Suprapubic skin (tissue), 4 donors: Measurements from ENCODE around the gene CCDC85B. TPM values are rescaled to one million over a fixed set of nuclear protein-coding genes. Genes with fewer than 3 reads are reported as not detected.

ENCODE experiments used
- DNase-seq, 2 donors: peaks; one replicate each; pipeline ENCODE4 v3.0.0-alpha.2; 2019; ENCODE audit warnings: low spot score in 2 of 2
- H3K27ac ChIP-seq: fragments of 200-600 bp; sonication (generic); one replicate; pipeline ENCODE4 v1.5.1; 2019
- H3K27me3 ChIP-seq: fragments of 200-600 bp; sonication (generic); one replicate; pipeline ENCODE4 v1.5.1; 2019
- H3K36me3 ChIP-seq: fragments of 200-600 bp; sonication (generic); one replicate; pipeline ENCODE4 v1.5.1; 2019
- H3K4me1 ChIP-seq: fragments of 200-600 bp; sonication (generic); one replicate; pipeline ENCODE4 v1.5.1; 2019
- H3K4me3 ChIP-seq: fragments of 200-600 bp; sonication (generic); one replicate; pipeline ENCODE4 v1.5.1; 2019; ENCODE audit warnings: mild to moderate bottlenecking
- H3K9me3 ChIP-seq: fragments of 200-600 bp; sonication (generic); one replicate; pipeline ENCODE4 v1.5.1; 2019
- EP300 ChIP-seq: sonication (generic); formaldehyde crosslinking; IDR thresholded peaks from one replicate; pipeline ENCODE4 v1.6.1; 2017; ENCODE audit warnings: antibody characterized with exemption
- POLR2A ChIP-seq, 2 donors: fragments of 450-650 bp; IDR thresholded peaks; one replicate each; pipeline ENCODE4 v1.6.1; 2017; ENCODE audit warnings: antibody characterized with exemption in 2 of 2, mild to moderate bottlenecking in 2 of 2, moderate library complexity in 2 of 2
- POLR2AphosphoS5 ChIP-seq, 3 donors: sonication (generic); formaldehyde crosslinking; IDR thresholded peaks; one replicate each; pipeline ENCODE4 v1.6.1; 2017; ENCODE audit warnings: antibody characterized with exemption in 3 of 3
- WGBS: methylation state at CpG from one replicate; pipeline ENCODE4 v1.1.5; 2018; 5-methylcytosine and 5-hydroxymethylcytosine counted together
- total RNA-seq, 4 donors: library from RNA; depleted of rRNA; stranded (reverse); fragments of >200 nt; gene quantifications; one replicate each; pipeline ENCODE4 v1.1.0, GENCODE V29; 2016
- TF ChIP-seq, protein P1 (sequence below), 2 donors: fragments of 200-600 bp in 1 of 2; fragments of 450-650 bp in 1 of 2; sonication (generic) in 1 of 2; IDR thresholded peaks; one replicate each; pipeline ENCODE4 v1.5.1; 2016 to 2019; ENCODE audit warnings: antibody characterized with exemption in 2 of 2, mild to moderate bottlenecking in 1 of 2, moderate library complexity in 1 of 2

The CCDC85B gene
- total RNA-seq, 4 donors from 2014 or later, result 16.0 to 35.8 (median 28.0) TPM

DNA sequence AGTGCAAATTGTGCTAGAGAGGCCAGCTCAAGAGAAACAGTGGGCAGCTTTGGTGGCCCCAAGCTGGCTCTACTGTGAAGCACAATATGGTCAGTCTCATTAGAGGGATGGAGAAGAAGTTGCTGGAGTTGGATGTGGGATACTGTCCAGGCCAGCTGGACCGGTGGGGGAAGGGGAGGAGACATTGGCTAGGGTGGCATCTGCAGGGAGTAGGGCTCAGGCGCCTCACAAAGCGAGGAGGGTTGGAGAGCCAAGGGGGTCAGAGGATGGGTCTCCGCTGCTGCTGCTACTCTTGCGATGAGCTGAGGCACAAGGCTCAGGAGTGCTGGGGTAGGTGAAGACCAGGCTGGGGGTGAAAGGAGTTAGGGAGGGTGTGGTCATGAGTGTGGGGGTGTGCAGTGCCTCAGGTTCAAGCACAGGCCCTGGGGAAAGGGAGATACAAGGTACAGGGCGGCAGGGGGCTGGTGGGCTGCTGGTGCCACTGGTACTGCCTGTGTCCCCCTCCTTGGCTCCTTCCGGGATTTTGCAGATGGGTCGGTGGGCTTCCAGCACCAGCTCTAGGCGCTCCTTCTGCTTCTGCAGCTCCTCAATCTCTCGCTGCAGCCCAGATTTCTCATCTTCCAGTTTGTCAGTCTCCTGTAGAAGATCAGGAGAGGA lies 2.3 kb downstream of the CCDC85B start:
- Histone ChIP-seq H3K27me3 (no peaks in the 10 kb centered on the region), H3K4me1 (peaks cover 56% of the 10 kb centered on the region), H3K9me3 (no peaks in the 10 kb centered on the region), H3K4me3 (peak overlapping the region; percentile 65), H3K36me3 (no peaks in the 10 kb centered on the region), H3K27ac (peak overlapping the region; percentile 95)
- 77% methylated on average over 10 of the region's 10 CpGs for WGBS
- no peak for TF ChIP-seq POLR2A (IDR thresholded peaks at IDR 0.05)
- TF ChIP-seq, protein P1, sequence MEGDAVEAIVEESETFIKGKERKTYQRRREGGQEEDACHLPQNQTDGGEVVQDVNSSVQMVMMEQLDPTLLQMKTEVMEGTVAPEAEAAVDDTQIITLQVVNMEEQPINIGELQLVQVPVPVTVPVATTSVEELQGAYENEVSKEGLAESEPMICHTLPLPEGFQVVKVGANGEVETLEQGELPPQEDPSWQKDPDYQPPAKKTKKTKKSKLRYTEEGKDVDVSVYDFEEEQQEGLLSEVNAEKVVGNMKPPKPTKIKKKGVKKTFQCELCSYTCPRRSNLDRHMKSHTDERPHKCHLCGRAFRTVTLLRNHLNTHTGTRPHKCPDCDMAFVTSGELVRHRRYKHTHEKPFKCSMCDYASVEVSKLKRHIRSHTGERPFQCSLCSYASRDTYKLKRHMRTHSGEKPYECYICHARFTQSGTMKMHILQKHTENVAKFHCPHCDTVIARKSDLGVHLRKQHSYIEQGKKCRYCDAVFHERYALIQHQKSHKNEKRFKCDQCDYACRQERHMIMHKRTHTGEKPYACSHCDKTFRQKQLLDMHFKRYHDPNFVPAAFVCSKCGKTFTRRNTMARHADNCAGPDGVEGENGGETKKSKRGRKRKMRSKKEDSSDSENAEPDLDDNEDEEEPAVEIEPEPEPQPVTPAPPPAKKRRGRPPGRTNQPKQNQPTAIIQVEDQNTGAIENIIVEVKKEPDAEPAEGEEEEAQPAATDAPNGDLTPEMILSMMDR (IDR thresholded peaks at IDR 0.05), result no peak
- no peak for TF ChIP-seq EP300
- TF ChIP-seq POLR2AphosphoS5 (IDR thresholded peaks at IDR 0.05), result no peak
- no peak for DNase-seq

DNA sequence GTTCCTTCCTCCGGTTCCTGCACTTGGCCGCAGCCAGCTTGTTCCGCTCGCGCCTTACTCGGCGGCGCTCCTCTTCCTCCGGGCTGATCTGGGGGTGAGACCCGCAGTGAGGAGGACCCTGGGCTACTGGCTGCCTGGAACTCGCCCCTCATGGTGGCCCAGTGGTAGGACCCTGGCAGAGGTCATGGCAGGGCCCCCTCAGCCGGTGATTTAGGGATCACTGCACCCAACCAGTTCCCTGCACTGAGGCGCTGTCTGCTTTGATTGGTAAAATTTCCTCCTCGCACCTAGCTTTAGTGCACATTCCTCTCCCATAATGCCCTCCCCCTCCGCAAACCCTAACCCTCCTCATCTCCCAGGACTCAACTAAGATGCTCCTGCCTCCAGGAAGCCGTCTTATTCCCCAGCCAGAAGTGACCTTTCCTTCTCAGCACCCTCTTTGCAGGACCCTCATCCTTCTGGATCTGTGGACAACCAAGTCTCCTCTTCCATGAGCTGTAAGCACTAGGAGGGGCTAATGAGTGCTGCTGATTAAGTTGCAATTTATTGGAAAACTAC lies 3.6 kb downstream of the CCDC85B start:
- peak overlapping the region; percentile 25 for H3K27ac ChIP-seq
- peak in 1 of 2 donors; percentile 79 for DNase-seq
- no peaks in the 10 kb centered on the region for H3K36me3 ChIP-seq
- no peak for TF ChIP-seq POLR2A (IDR thresholded peaks at IDR 0.05)
- no peak for TF ChIP-seq POLR2AphosphoS5 (IDR thresholded peaks at IDR 0.05)
- TF ChIP-seq, protein P1 (IDR thresholded peaks at IDR 0.05), result no peak
- TF ChIP-seq EP300, result no peak
- no peaks in the 10 kb centered on the region for H3K9me3 ChIP-seq
- peak overlapping the region; percentile 30 for H3K4me3 ChIP-seq
- H3K27me3 ChIP-seq, result no peaks in the 10 kb centered on the region
- H3K4me1 ChIP-seq, result peaks cover 58% of the 10 kb centered on the region
- 68% methylated on average over 16 of the region's 16 CpGs for WGBS

DNA sequence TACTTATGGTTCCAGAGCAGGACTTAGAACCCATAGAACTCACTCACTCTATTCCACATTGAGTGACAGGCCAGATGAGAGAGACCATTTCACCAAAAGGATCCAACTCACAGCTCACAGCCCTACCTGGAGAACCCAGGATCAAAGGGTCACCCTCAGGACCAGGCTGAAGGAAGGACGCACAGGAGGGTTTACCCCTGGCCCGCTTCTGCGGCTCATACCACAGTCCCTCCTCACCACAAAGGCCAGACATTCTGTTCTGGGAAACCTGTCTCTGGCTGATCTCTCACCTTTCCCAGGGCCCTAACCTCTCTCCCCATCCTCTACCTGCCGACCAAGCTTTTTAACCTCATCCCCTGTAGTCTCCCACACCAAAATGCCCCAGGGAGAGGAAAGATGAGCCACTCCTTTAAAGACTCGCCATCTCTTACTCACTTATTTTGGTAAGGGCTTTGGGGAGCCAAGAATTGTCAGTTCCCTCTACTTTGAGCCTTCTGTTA lies 5.1 kb downstream of the CCDC85B start:
- TF ChIP-seq, protein P1 (IDR thresholded peaks at IDR 0.05), result no peak
- TF ChIP-seq POLR2A (IDR thresholded peaks at IDR 0.05) (no peak), POLR2AphosphoS5 (IDR thresholded peaks at IDR 0.05) (no peak), EP300 (no peak)
- Histone ChIP-seq H3K36me3 (no peaks in the 10 kb centered on the region), H3K4me1 (peaks cover 58% of the 10 kb centered on the region), H3K27me3 (no peaks in the 10 kb centered on the region), H3K4me3 (no peak overlapping the region), H3K27ac (no peak overlapping the region), H3K9me3 (no peaks in the 10 kb centered on the region)
- DNase-seq, result no peak
- 85% methylated on average over 5 of the region's 5 CpGs for WGBS

DNA sequence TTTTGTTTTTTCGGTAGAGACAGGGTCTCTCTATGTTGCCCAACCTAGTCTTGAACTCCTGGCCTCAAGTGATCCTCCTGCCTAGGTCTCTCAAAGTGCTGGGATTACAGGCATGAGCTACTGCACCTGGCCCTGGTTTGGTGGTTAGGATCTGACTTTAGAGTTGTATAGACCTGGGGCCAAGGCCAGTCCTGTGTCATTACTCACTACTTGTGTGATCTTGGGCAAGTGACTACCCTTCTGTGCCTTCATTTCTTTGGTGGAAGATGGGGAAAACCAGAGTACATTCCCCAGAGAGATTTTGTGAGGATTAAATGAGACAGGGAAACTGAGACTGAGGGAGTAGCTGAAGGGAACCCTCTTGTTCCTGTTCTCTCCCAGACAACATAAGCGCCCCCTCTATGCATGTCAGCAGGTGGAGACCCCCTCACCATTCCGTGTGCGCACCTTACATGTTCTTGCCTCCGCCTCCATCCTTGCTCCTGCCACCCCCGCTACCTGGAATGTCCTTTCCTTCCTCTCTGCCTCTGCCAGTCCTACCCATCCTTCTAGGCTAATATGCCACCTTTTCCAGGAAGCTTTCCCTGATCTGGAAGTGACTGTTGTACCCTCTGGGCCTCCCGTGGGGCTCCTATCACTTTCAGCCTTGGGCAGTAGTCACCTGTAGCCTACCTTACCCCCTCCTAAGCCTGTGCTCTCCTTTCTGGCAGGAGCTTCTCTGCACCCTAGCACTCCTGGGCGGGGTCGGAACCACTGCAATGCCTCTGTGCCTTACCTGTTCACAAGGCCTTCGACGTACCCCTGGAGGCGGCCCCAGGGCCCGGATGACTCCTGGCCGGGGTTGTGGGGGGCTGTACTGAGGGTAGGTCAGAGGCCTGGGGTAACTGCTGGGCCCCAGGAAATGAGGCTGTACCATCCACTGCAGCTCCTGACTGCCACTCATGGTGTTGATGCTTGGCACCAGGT lies 5.8 kb downstream of the CCDC85B start:
- no peak for DNase-seq
- no peaks in the 10 kb centered on the region for H3K36me3 ChIP-seq
- no peaks in the 10 kb centered on the region for H3K9me3 ChIP-seq
- peaks cover 59% of the 10 kb centered on the region for H3K4me1 ChIP-seq
- H3K27ac ChIP-seq, result no peak overlapping the region
- 91% methylated on average over 14 of the region's 14 CpGs for WGBS
- H3K27me3 ChIP-seq, result no peaks in the 10 kb centered on the region
- TF ChIP-seq EP300, result no peak
- no peak for TF ChIP-seq POLR2AphosphoS5 (IDR thresholded peaks at IDR 0.05)
- TF ChIP-seq, protein P1 (IDR thresholded peaks at IDR 0.05), result no peak
- TF ChIP-seq POLR2A (IDR thresholded peaks at IDR 0.05), result no peak
- H3K4me3 ChIP-seq, result no peak overlapping the region
